SK-N-SH treated with all-trans-retinoic acid at 6 μM for 48 hours (cell line): Measurements from ENCODE around the gene PHYHIPL.

Source experiments
- ATAC-seq: fragments of 200-7000 bp; cut with Tn5 transposase; 3 replicates; pipeline ENCODE4 v1.9.1; 2020; ENCODE audit warnings: mild to moderate bottlenecking, moderate library complexity
- ARNTL ChIP-seq: fragments of 450-650 bp; formaldehyde crosslinking; IDR thresholded peaks from 2 replicates; pipeline ENCODE4 v1.5.0; 2020; ENCODE audit warnings: low read depth, mild to moderate bottlenecking, moderate library complexity, borderline replicate concordance
- BACH2 ChIP-seq: fragments of 250-450 bp; sonication (Bioruptor Pico); IDR thresholded peaks from 2 replicates; pipeline ENCODE4 v1.9.0; 2021; ENCODE audit warnings: mild to moderate bottlenecking, borderline replicate concordance
- CSDC2 ChIP-seq: fragments of 250-450 bp; sonication (Bioruptor Pico); IDR thresholded peaks from 2 replicates; pipeline ENCODE4 v1.5.0; 2020; ENCODE audit warnings: mild to moderate bottlenecking, moderate library complexity
- CSRNP3 ChIP-seq: fragments of 250-450 bp; sonication (Bioruptor Pico); IDR thresholded peaks from 2 replicates; pipeline ENCODE4 v1.5.1; 2021; ENCODE audit warnings: mild to moderate bottlenecking, moderate library complexity
- ESRRG ChIP-seq: fragments of 250-450 bp; sonication (Bioruptor Pico); IDR thresholded peaks from 2 replicates; pipeline ENCODE4 v1.6.1; 2021; ENCODE audit warnings: mild to moderate bottlenecking
- ISL1 ChIP-seq: fragments of 250-450 bp; sonication (Bioruptor Pico); IDR thresholded peaks from 2 replicates; pipeline ENCODE4 v2.1.2; 2022; ENCODE audit warnings: mild to moderate bottlenecking, moderate library complexity
- OSR1 ChIP-seq: fragments of 250-450 bp; sonication (Bioruptor Pico); IDR thresholded peaks from 2 replicates; pipeline ENCODE4 v1.8.0; 2022; ENCODE audit warnings: moderate library complexity, mild to moderate bottlenecking, inconsistent platforms
- POU6F1 ChIP-seq: fragments of 250-450 bp; sonication (Bioruptor Pico); IDR thresholded peaks from 2 replicates; pipeline ENCODE4 v1.8.0; 2021; ENCODE audit warnings: low read depth, mild to moderate bottlenecking, moderate library complexity, borderline replicate concordance
- PPARA ChIP-seq: fragments of 250-450 bp; sonication (Bioruptor Pico); IDR thresholded peaks from 2 replicates; pipeline ENCODE4 v1.5.0; 2020; ENCODE audit warnings: mild to moderate bottlenecking, borderline replicate concordance
- TCF4 ChIP-seq: fragments of 250-450 bp; sonication (Bioruptor Pico); IDR thresholded peaks from 2 replicates; pipeline ENCODE4 v1.8.0; 2021; ENCODE audit warnings: mild to moderate bottlenecking, moderate library complexity, borderline replicate concordance
- TOX ChIP-seq: fragments of 250-450 bp; sonication (Bioruptor Pico); IDR thresholded peaks from 2 replicates; pipeline ENCODE4 v1.8.0; 2021; ENCODE audit warnings: mild to moderate bottlenecking, moderate library complexity, borderline replicate concordance
- TSHZ2 ChIP-seq: fragments of 250-450 bp; sonication (Bioruptor Pico); IDR thresholded peaks from 2 replicates; pipeline ENCODE4 v1.5.0; 2020; ENCODE audit warnings: mild to moderate bottlenecking, moderate library complexity
- ZC3H10 ChIP-seq: fragments of 250-450 bp; sonication (Bioruptor Pico); IDR thresholded peaks from 2 replicates; pipeline ENCODE4 v1.5.1; 2021; ENCODE audit warnings: mild to moderate bottlenecking, moderate library complexity
- ZFP30 ChIP-seq: fragments of 450-650 bp; formaldehyde crosslinking; IDR thresholded peaks from 2 replicates; pipeline ENCODE4 v1.5.0; 2022; ENCODE audit warnings: mild to moderate bottlenecking, moderate library complexity
- ZNF565 ChIP-seq: fragments of 450-650 bp; formaldehyde crosslinking; conservative IDR thresholded peaks from 2 replicates; pipeline ENCODE4 v1.5.0; 2020; ENCODE audit warnings: low read depth, mild to moderate bottlenecking, moderate library complexity
- ZNF70 ChIP-seq: fragments of 450-650 bp; formaldehyde crosslinking; IDR thresholded peaks from 2 replicates; pipeline ENCODE4 v1.5.0; 2020; ENCODE audit warnings: mild to moderate bottlenecking, moderate library complexity
- ZNF8 ChIP-seq: fragments of 450-650 bp; formaldehyde crosslinking; IDR thresholded peaks from 2 replicates; pipeline ENCODE4 v1.5.0; 2020; ENCODE audit warnings: mild to moderate bottlenecking, moderate library complexity
- TF ChIP-seq, protein P1 (sequence below): fragments of 250-450 bp; sonication (Bioruptor Pico); IDR thresholded peaks from 2 replicates; pipeline ENCODE4 v1.8.0; 2020; ENCODE audit warnings: mild to moderate bottlenecking, moderate library complexity, borderline replicate concordance
- TF ChIP-seq, protein P2 (sequence below): fragments of 250-450 bp; sonication (Bioruptor Pico); IDR thresholded peaks from 2 replicates; pipeline ENCODE4 v1.5.1; 2020; ENCODE audit warnings: low read depth, mild to moderate bottlenecking, moderate library complexity

The PHYHIPL gene

DNA sequence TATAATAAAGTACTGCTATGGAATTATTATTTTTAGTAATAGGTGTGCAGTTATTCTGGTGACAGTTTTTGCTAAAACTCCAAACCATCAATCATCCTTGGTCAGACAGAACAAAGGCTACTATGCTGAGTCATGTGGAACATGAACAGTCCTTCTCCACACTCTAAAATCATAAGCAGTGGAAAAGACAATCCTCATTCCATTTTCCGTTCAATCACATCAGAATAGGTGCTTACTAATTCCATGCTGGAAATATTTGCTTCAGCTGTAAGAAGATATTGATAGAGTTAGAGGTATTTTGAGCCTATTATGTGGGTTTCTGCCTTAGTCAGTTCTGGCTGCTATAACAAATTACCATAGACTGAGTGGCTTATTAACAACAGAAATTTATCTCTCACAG is 103.0 kb downstream of the PHYHIPL start:
- ATAC-seq, result no peak
- TF ChIP-seq ARNTL (CRISPR knock-in tag), result no peak
- TF ChIP-seq ZC3H10 (CRISPR knock-in tag), result no peak
- TF ChIP-seq, protein P1, sequence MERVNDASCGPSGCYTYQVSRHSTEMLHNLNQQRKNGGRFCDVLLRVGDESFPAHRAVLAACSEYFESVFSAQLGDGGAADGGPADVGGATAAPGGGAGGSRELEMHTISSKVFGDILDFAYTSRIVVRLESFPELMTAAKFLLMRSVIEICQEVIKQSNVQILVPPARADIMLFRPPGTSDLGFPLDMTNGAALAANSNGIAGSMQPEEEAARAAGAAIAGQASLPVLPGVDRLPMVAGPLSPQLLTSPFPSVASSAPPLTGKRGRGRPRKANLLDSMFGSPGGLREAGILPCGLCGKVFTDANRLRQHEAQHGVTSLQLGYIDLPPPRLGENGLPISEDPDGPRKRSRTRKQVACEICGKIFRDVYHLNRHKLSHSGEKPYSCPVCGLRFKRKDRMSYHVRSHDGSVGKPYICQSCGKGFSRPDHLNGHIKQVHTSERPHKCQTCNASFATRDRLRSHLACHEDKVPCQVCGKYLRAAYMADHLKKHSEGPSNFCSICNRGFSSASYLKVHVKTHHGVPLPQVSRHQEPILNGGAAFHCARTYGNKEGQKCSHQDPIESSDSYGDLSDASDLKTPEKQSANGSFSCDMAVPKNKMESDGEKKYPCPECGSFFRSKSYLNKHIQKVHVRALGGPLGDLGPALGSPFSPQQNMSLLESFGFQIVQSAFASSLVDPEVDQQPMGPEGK (CRISPR knock-in tag), result no peak
- TF ChIP-seq ZNF70 (CRISPR knock-in tag), result no peak
- no peak for TF ChIP-seq ESRRG (CRISPR knock-in tag)
- TF ChIP-seq TOX (CRISPR knock-in tag), result no peak
- TF ChIP-seq CSDC2 (CRISPR knock-in tag), result no peak
- no peak for TF ChIP-seq TSHZ2 (CRISPR knock-in tag)
- TF ChIP-seq BACH2 (CRISPR knock-in tag), result no peak
- TF ChIP-seq TCF4 (CRISPR knock-in tag), result no peak
- TF ChIP-seq POU6F1, result no peak
- no peak for TF ChIP-seq CSRNP3 (CRISPR knock-in tag)

DNA sequence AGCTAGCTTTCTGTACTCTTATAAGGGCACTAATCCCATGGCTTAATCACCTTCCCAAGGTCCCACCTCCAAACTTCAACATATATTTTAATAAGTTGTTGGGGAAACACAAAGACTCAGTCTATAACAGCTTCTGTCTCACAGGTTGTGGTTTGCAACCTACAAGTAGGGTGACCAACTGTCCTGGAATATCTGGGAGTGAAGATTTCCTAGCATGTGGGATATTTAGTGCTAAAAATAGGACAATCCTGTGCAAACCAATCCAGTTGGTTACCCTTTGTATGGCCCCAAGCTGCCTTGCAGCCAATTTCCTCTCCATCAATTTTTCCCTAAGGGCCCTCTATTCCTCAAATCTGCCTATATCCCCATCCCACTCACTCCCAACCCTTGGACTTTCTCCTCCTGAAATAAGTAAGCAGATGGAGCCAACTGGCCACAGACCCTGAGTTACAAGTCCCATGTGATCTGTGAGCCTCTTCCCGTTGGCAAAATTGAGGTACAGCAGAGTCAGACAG is 103.6 kb downstream of the PHYHIPL start:
- no peak for TF ChIP-seq TSHZ2 (CRISPR knock-in tag)
- no peak for TF ChIP-seq PPARA (CRISPR knock-in tag)
- no peak for TF ChIP-seq TOX (CRISPR knock-in tag)
- TF ChIP-seq, protein P1 (CRISPR knock-in tag), result no peak
- ATAC-seq, result no peak

GRCh38 chr10:59281861-59282260 is 105.4 kb downstream of the PHYHIPL start:
- no peak for ATAC-seq
- no peak for TF ChIP-seq ISL1 (CRISPR knock-in tag)
- no peak for TF ChIP-seq ARNTL (CRISPR knock-in tag)
- TF ChIP-seq, protein P2, sequence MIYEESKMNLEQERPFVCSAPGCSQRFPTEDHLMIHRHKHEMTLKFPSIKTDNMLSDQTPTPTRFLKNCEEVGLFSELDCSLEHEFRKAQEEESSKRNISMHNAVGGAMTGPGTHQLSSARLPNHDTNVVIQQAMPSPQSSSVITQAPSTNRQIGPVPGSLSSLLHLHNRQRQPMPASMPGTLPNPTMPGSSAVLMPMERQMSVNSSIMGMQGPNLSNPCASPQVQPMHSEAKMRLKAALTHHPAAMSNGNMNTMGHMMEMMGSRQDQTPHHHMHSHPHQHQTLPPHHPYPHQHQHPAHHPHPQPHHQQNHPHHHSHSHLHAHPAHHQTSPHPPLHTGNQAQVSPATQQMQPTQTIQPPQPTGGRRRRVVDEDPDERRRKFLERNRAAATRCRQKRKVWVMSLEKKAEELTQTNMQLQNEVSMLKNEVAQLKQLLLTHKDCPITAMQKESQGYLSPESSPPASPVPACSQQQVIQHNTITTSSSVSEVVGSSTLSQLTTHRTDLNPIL (CRISPR knock-in tag), result no peak
- TF ChIP-seq ESRRG (CRISPR knock-in tag), result no peak
- no peak for TF ChIP-seq ZFP30 (CRISPR knock-in tag)
- no peak for TF ChIP-seq ZNF565 (CRISPR knock-in tag)
- TF ChIP-seq ZNF70 (CRISPR knock-in tag), result no peak
- no peak for TF ChIP-seq ZNF8
- TF ChIP-seq CSDC2 (CRISPR knock-in tag), result no peak
- no peak for TF ChIP-seq OSR1
- no peak for TF ChIP-seq CSRNP3 (CRISPR knock-in tag)
- no peak for TF ChIP-seq TOX (CRISPR knock-in tag)
- no peak for TF ChIP-seq TCF4 (CRISPR knock-in tag)
